Measurements from ENCODE around the gene PKD2L1.
"Not testable (repeated sequence)": the region's sequence is repeated elsewhere in the genome, so short reads cannot be mapped to it uniquely, and the experiment has no call there.

PKD2L1 gene

DNA sequence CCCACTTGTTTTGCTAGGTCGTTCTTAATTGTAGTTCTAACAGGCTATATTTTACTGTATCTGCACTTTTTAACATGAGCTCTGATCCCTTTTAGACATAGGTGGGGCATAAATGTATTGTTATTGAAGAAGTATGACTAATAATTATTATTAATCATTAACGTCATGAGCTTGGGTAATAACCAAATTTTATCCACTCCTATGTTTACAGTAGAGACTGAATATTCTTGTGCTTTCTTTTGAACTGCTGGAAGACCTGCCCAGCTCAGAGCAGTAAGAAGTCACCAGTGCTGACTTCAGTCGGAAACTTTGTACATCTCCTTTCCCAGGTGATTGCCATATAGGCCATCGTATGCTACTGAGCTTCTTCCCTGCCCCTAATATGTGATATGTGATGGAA lies 18.7 kb downstream of the PKD2L1 start:
- FAIRE-seq (no peak), DNase-seq (ENCODE audit: insufficient read length, low spot score) (no peak)
- TF ChIP-seq, protein P1, sequence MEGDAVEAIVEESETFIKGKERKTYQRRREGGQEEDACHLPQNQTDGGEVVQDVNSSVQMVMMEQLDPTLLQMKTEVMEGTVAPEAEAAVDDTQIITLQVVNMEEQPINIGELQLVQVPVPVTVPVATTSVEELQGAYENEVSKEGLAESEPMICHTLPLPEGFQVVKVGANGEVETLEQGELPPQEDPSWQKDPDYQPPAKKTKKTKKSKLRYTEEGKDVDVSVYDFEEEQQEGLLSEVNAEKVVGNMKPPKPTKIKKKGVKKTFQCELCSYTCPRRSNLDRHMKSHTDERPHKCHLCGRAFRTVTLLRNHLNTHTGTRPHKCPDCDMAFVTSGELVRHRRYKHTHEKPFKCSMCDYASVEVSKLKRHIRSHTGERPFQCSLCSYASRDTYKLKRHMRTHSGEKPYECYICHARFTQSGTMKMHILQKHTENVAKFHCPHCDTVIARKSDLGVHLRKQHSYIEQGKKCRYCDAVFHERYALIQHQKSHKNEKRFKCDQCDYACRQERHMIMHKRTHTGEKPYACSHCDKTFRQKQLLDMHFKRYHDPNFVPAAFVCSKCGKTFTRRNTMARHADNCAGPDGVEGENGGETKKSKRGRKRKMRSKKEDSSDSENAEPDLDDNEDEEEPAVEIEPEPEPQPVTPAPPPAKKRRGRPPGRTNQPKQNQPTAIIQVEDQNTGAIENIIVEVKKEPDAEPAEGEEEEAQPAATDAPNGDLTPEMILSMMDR (IDR thresholded peaks at IDR 0.05; ENCODE audit: insufficient read depth, missing control alignments) = no peak

DNA sequence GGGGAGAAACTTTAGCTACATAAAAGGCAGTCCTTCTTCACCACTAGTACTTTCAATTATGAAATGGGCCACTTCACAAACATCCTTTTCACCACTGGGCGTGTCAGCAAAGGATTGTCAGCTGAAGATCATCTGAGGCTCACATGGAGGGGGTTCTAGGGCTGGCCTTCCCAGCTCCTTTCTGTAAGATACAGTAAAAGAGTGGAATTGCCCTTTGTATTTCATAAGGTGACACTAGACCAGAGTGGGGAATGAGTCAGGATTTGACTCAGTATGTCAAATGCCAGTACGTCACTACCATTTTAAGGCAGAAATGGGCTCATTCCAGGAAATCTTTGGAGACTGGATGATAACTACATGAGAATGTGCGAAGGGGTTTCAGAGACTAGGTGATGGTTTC lies 22.3 kb downstream of the PKD2L1 start:
- TF ChIP-seq, protein P1 (IDR thresholded peaks at IDR 0.05; ENCODE audit: insufficient read depth, missing control alignments) = no peak
- DNase-seq (ENCODE audit: insufficient read length, low spot score) (no peak), FAIRE-seq (no peak)

DNA sequence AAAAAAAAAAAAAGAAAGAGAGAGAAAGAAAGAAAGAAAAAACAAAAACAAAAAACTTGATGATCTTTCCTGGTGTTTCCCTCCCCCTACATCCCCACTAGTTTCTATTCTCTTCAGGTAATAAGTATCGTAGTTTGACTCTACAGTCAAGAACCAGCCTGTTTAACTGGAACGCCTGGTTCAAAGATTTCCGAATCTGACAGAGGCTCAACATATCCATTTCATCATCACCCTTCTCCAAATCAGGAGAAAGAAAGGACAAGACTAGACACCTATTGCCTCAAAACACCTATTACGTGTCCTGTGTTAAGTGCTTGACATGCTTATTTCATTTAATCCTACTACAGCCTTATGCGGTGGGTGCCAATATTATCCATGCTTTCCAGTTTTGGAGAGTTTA lies 23.2 kb downstream of the PKD2L1 start:
- TF ChIP-seq, protein P1 (IDR thresholded peaks at IDR 0.05; ENCODE audit: insufficient read depth, missing control alignments) = no peak
- FAIRE-seq (no peak), DNase-seq (ENCODE audit: insufficient read length, low spot score) (no peak)

DNA sequence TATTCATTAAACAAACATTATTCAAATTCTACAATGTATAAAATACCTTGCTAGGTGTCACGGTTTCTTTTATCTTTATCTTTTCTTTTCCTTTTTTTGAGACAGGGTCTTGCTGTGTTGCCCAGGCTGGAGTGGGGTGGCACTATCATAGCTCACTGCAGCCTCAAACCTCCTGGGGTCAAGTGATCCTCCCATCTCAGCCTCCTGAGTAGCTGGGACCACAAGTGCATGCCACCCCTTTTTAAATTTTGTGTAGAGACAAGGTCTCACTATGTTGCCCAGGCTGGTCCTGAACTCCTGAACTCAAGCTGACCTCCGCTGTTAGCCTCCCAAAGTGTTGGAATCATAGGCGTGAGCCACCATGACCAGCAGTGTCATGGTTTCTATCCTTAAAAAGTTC lies 25.6 kb downstream of the PKD2L1 start:
- TF ChIP-seq, protein P1 (IDR thresholded peaks at IDR 0.05; ENCODE audit: insufficient read depth, missing control alignments) = no peak
- no peak for FAIRE-seq
- DNase-seq (ENCODE audit: insufficient read length, low spot score) = no peak

DNA sequence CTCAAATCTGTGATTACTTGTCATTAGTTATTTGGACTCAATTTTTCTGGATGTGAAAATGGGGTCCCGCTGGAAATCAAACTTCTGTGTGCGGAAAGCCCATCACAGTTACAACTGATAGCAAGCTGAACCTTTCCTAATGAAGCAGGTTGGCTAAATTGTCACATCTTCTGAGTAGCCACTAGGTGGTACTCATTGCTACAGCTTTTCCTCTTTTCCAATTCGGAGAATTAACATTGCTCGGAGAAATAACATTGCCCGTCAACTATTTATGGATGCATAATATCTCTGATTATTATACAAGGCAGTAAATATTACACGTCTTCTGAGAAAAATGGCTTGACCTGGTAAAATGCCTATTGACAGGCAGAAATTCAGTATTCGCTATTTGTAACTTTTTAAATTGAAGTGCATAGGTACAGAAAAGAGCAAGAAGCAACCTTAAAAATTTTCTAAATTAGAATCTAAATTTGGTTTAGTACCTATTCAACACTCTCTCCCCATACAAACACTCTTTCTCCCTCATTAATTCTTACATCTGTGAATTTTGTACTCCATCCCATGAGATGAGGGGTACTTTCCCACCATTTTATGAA lies 26.2 kb downstream of the PKD2L1 start:
- TF ChIP-seq, protein P1 (IDR thresholded peaks at IDR 0.05; ENCODE audit: insufficient read depth, missing control alignments) = peak; percentile 68
- FAIRE-seq = peak; percentile 84
- peak; percentile 38 for DNase-seq (ENCODE audit: insufficient read length, low spot score)

DNA sequence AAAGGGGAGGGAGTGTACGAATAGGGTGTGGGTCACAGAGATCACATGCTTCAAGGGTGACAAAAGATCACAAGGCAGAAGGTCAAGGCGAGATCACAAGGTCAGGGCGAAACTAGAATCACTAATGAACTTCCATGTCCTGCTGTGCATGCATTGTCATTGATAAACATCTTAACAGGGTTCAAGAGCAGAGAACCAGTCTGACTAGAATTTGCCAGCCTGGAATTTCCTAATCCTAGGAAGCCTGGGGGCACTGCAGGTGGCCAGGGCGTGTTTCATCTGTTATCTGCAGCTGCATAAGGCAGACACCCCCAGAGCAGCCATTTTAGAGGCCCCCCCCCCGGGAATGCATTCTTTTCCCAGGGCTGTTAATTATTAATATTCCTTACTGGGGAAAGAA lies 28.9 kb downstream of the PKD2L1 start:
- DNase-seq (ENCODE audit: insufficient read length, low spot score); FAIRE-seq: not testable (repeated sequence)

DNA sequence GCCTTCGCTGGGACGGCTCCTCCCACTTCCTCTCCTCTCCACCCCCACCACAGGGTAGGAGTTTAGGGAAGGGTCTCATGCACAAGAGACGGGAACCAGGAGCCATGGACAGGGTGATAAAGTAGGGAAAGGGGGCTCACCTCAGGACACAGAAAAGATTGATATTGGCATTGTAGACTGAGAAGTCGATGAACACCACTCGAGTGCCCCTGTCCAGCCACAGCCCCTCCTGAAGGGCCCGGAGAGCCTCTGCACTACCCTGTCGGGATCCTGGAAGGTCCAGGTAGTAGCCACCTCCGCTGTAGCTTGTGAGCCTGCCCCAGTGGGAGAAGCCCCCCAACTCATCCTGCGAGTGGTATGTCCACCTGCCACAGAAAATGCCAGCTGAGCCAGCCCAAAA lies 32.8 kb downstream of the PKD2L1 start:
- FAIRE-seq (no peak), DNase-seq (ENCODE audit: insufficient read length, low spot score) (no peak)
- TF ChIP-seq, protein P1 (IDR thresholded peaks at IDR 0.05; ENCODE audit: insufficient read depth, missing control alignments) = no peak

DNA sequence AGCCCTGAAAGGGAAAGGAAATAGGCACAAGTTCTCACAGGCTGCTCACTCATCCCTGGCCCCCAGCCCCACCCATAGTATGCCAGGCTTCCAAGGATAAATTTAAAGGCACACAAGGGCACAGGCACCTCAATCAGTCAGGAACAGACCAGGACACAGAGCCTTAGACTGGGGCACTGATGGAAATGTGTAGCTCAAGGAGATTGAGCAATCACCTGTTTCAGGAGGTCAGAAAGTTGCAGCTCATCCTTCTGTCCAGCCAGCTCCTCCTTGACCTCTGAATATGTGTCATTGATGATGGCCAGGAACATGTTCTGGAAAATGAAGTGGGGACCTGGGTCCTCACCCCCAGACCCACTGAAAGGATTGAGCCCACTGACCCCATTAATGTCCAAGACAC lies 37.0 kb downstream of the PKD2L1 start:
- TF ChIP-seq, protein P1 (IDR thresholded peaks at IDR 0.05; ENCODE audit: insufficient read depth, missing control alignments) = no peak
- FAIRE-seq = no peak
- DNase-seq (ENCODE audit: insufficient read length, low spot score) = no peak

DNA sequence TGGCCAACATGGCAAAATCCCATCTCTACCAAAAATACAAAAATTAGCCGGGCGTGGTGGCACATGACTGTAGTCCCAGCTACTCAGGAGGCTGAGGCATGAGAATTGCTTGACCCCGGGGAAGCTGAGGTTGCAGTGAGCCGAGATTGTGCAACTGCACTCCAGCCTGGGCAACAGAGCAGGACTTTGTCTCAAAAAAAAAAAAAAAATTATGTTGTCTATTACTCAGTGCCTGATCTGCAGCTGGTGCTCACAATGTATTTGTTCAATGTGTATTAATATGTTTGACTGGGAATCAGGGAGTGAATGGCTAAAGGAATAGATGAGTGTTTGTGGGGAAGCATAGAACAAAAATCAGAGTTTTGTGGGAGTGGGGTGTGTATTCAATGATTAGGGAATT lies 37.7 kb downstream of the PKD2L1 start:
- not testable (repeated sequence) for DNase-seq (ENCODE audit: insufficient read length, low spot score); FAIRE-seq
